8988T (cell line): ENCODE data around the gene RAB40AL.
"Not testable (repeated sequence)": the region's sequence is repeated elsewhere in the genome, so short reads cannot be mapped to it uniquely, and the experiment has no call there.

Experiments used
- DNase-seq: peaks from one replicate; pipeline ENCODE4 v3.0.0; 2011

RAB40AL gene, protein sequence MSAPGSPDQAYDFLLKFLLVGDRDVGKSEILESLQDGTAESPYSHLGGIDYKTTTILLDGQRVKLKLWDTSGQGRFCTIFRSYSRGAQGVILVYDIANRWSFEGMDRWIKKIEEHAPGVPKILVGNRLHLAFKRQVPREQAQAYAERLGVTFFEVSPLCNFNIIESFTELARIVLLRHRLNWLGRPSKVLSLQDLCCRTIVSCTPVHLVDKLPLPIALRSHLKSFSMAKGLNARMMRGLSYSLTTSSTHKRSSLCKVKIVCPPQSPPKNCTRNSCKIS

GRCh38 chrX:102936972-102937371, at the start of gene RAB40AL:
RAB40AL (plus strand) TSS chrX:102937272; CDS start chrX:102937319, 47 bp downstream.
- not testable (repeated sequence) for DNase-seq

GRCh38 chrX:102887687-102888086, 49.4 kb upstream of the RAB40AL start:
- no peak for DNase-seq

DNA sequence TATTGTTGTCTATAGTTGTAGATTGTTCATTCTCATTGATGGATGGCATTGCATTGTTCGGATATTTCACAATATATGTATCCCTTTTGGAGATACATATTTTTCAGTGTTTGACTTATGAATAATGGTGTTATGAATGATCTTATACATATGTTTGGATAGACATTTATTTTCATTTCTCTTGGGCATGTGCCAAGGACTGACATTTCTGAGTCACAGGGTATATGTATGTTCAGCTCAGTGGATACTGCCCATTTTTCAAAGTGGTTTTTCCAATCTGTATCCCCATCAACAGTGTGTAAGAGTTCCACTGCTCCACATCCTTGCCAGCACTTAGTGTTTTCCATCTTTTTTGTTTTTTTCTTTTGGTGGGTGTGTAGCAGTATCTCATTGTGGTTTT, 45.0 kb upstream of the RAB40AL start:
- DNase-seq, result no peak

GRCh38 chrX:102899940-102900916, 36.8 kb upstream of the RAB40AL start:
- no peak for DNase-seq

- no peak for DNase-seq
Observed at GRCh38 chrX:102902355-102902754, 34.7 kb upstream of the RAB40AL start.

- DNase-seq, result no peak
Observed at GRCh38 chrX:102930990-102931756, 5.9 kb upstream of the RAB40AL start.

- DNase-seq, result no peak
Observed at GRCh38 chrX:102934624-102935023, 2.4 kb upstream of the RAB40AL start.

GRCh38 chrX:102950908-102951866, 14.1 kb downstream of the RAB40AL start:
- no peak for DNase-seq

GRCh38 chrX:102957751-102958150, 20.7 kb downstream of the RAB40AL start:
- no peak for DNase-seq

DNA sequence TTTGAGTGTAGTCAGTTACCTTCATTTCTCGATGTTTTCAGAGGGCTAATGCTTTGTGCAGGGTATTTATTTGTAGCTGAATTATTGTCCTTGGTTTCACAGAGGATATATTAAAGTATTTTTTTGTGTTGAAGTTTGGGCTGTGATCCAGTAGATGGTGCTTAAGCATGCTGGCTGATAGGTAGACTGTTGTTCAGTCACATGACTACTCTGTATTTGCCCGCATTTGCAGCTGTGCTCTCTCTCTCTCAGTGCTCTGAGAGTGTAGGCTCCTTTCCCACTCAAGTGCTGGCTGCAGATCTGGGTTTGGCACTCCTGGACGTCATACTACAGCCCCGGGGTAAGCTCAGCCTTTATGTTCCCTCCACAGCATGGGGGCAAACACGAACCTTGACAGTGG, 21.7 kb downstream of the RAB40AL start:
- DNase-seq, result no peak

DNA sequence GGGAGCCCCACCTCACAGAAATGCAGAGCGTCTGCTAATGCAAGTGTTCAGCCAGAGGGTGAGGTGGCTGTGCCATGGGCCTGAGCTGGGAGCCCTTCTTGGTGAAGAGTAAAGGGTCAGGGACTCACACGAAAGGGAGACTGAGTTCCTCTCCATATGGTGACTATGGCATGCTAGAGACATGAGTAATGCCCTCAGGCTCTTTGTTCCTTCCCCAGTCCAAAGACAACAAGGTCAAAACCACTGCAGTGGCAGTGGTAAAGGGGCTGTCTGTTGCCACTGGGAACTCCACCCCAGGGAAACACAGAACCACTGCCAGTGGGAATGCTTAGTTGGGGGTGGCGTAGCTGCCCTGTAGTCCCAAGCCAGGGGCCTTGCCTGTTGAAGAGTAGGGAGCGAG, 22.4 kb downstream of the RAB40AL start:
- DNase-seq, result no peak

- DNase-seq, result no peak
Observed at GRCh38 chrX:102963955-102964354, 26.9 kb downstream of the RAB40AL start.

DNA sequence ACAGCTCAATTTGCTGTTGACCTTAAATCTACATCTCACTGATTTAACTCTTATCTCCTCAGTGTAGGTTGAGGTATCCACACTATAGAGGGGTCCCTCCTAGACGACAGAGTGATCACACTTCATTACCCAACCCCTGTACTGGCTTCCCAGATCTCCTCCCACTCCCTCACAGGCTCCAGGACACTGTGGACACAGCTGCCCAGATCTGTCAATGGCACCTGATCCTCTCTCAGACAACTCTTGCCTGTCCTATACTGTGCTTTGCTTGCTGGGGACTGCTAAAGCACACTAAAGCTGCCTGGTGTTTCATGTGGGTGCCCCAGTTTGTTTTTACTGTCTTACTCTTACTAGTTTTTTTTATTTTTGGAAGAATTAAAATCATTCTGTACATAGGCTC, 27.9 kb downstream of the RAB40AL start:
- DNase-seq, result no peak

- no peak for DNase-seq
Observed at GRCh38 chrX:102966701-102967100, 29.6 kb downstream of the RAB40AL start.

DNA sequence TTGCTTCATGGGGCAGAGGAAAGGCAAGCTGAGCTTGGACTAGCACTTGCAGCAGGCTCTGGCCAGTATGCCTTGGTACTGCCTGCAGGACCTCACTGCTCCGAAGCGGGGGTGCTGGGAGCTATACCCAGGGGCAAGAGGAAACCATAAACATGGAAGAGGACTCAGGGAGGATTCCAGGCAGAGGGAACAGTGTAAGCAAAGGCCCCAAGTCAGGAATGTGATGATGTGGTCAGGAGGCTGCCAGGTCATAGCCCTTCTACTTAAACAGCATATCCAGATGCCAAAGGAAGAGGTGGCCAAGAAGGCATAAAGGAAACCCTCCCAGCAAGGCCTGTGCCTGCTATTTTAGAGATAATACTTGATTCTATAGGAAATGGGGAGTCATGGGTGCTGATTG, 31.1 kb downstream of the RAB40AL start:
- no peak for DNase-seq

GRCh38 chrX:102971536-102971935, 34.5 kb downstream of the RAB40AL start:
- DNase-seq, result not testable (repeated sequence)

DNA sequence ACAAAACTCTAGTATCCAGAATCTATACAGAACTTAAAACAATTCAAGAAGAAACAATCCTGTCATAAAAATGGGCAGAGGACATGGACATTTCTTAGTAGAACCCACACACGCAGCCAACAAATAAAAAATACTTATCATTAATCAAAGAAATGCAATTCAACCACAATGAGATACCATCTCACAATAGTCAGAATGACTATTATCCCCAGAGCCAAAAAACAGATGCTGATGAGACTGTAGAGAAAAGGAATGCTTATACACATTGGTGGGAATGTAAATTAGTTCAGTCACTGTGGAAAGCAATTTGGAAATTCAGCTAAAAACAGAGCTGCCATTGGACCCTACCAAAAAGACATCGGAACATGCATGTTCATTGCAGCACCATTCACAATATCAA, 37.9 kb downstream of the RAB40AL start:
- DNase-seq, result no peak

- no peak for DNase-seq
Observed at GRCh38 chrX:102976286-102976685, 39.2 kb downstream of the RAB40AL start.

DNA sequence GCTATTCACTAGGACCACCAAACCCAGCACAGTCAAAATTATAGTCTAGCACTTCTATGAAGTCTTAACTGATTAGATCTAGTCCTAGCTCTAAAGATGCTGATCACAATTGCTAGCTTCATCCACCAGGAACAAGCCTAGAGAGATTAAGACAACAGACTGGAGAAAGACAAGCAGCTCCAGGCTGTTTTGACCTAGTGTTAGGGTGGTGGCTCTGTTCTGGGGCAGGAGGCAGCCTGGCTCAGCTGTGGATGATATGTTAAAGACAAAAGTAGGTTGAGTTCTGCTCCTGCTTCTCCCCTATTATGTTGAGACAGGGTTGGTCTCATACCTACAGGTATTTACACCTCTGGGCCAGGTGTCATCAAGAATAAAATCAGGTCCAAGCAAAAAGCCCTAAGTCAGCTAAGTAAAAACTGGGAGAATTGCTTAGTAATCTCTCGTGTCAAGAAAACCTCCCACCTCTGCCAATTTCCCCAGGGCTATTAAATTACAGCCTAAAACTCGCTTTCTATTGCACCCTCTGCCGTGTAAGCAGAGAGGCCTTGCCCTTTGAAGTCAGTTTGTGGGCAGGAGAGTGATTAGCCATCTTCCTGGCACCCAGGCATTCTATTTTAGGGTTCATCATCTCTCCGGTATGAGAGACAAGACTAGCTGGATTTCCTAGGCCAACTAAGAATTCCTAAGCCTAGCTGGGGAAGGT, 39.9 kb downstream of the RAB40AL start:
- no peak for DNase-seq

DNA sequence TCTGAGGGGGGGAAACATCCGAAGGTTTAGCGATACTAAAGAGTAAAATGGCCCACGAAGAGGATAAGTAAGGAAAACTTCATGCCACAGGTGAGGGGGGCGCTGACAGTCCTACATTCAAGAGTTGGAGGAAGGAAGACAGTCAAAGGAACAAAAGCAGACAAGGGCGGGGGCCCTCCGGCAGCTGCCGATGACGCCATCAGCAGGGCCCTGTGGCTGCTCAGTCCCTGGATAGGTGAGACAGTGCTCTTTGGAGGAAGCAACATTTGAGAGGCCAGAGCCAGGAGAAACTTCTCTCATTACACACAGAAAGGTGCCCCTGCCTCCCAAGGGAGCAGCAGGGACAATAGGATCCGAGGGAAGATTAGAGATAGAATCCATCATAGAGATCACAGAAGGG, 41.5 kb downstream of the RAB40AL start:
- no peak for DNase-seq

DNA sequence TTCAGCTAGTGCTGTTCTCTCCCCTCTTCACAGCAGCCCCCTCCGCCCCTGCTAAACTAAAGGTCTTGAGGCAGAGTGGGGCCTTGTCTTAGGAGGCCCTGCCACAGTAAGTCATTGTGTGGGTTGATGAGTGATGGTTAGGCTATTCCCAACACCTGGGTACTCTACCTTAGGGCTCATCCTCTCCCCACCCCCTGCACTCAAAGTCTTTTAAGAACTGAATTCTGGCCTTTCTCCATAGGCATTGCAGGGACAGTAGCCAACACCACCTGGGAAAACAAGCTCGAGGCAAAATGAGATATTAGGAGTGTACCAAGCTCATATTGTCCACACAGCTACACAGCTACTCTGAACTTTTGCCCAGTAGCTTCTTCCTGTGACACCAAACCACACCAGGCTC, 42.5 kb downstream of the RAB40AL start:
- no peak for DNase-seq
